Measurements from ENCODE around the gene PSMD12. TPM values are rescaled to one million over a fixed set of nuclear protein-coding genes. Genes with fewer than 3 reads are reported as not detected.
"Not testable (repeated sequence)": the region's sequence is repeated elsewhere in the genome, so short reads cannot be mapped to it uniquely, and the experiment has no call there.

PSMD12 gene
- total RNA-seq, 1 experiment from 2014 or later = 27.5 TPM

- DNase-seq = no peak
- Histone ChIP-seq H3K36me3 (replicated peaks; ENCODE audit: control insufficient read depth, insufficient read depth, low read length) (no peaks in the 10 kb centered on the region), H3K4me3 (ENCODE audit: insufficient read depth, low read depth, low read length) (no peak overlapping the region), H3K27me3 (ENCODE audit: control insufficient read depth, insufficient read depth, low read length) (no peaks in the 10 kb centered on the region)
Observed at GRCh38 chr17:67323445-67323844, 42.9 kb downstream of the PSMD12 start.

- peak; percentile 60 for DNase-seq
- Histone ChIP-seq H3K4me3 (ENCODE audit: insufficient read depth, low read depth, low read length) (no peak overlapping the region), H3K27me3 (ENCODE audit: control insufficient read depth, insufficient read depth, low read length) (no peaks in the 10 kb centered on the region), H3K36me3 (replicated peaks; ENCODE audit: control insufficient read depth, insufficient read depth, low read length) (no peaks in the 10 kb centered on the region)
Observed at GRCh38 chr17:67322042-67322787, 44.2 kb downstream of the PSMD12 start.

GRCh38 chr17:67321486-67321885, 44.9 kb downstream of the PSMD12 start:
- not testable (repeated sequence) for H3K27me3 ChIP-seq (ENCODE audit: control insufficient read depth, insufficient read depth, low read length); H3K4me3 ChIP-seq (ENCODE audit: insufficient read depth, low read depth, low read length); H3K36me3 ChIP-seq (replicated peaks; ENCODE audit: control insufficient read depth, insufficient read depth, low read length); DNase-seq

GRCh38 chr17:67316781-67317180, 49.6 kb downstream of the PSMD12 start:
- no peak overlapping the region for H3K4me3 ChIP-seq (ENCODE audit: insufficient read depth, low read depth, low read length)
- no peaks in the 10 kb centered on the region for H3K36me3 ChIP-seq (replicated peaks; ENCODE audit: control insufficient read depth, insufficient read depth, low read length)
- no peaks in the 10 kb centered on the region for H3K27me3 ChIP-seq (ENCODE audit: control insufficient read depth, insufficient read depth, low read length)
- no peak for DNase-seq

GRCh38 chr17:67315865-67316264, 50.5 kb downstream of the PSMD12 start:
- Histone ChIP-seq H3K27me3 (ENCODE audit: control insufficient read depth, insufficient read depth, low read length) (no peaks in the 10 kb centered on the region), H3K4me3 (ENCODE audit: insufficient read depth, low read depth, low read length) (no peak overlapping the region), H3K36me3 (replicated peaks; ENCODE audit: control insufficient read depth, insufficient read depth, low read length) (no peaks in the 10 kb centered on the region)
- no peak for DNase-seq

GRCh38 chr17:67312265-67312664, 54.1 kb downstream of the PSMD12 start:
- Histone ChIP-seq H3K27me3 (ENCODE audit: control insufficient read depth, insufficient read depth, low read length) (no peaks in the 10 kb centered on the region), H3K36me3 (replicated peaks; ENCODE audit: control insufficient read depth, insufficient read depth, low read length) (no peaks in the 10 kb centered on the region), H3K4me3 (ENCODE audit: insufficient read depth, low read depth, low read length) (no peak overlapping the region)
- DNase-seq = no peak

- no peak overlapping the region for H3K4me3 ChIP-seq (ENCODE audit: insufficient read depth, low read depth, low read length)
- DNase-seq = no peak
Observed at GRCh38 chr17:67311575-67311974, 54.8 kb downstream of the PSMD12 start.

GRCh38 chr17:67310406-67310805, 56.0 kb downstream of the PSMD12 start:
- H3K36me3 ChIP-seq (replicated peaks; ENCODE audit: control insufficient read depth, insufficient read depth, low read length) = no peaks in the 10 kb centered on the region
- no peaks in the 10 kb centered on the region for H3K27me3 ChIP-seq (ENCODE audit: control insufficient read depth, insufficient read depth, low read length)
- no peak for DNase-seq
- H3K4me3 ChIP-seq (ENCODE audit: insufficient read depth, low read depth, low read length) = no peak overlapping the region

More at GRCh38 chr17:67311575-67311974, 54.8 kb downstream of the PSMD12 start:
- no peaks in the 10 kb centered on the region for H3K27me3 ChIP-seq (ENCODE audit: control insufficient read depth, insufficient read depth, low read length)
- H3K36me3 ChIP-seq (replicated peaks; ENCODE audit: control insufficient read depth, insufficient read depth, low read length) = no peaks in the 10 kb centered on the region

GRCh38 chr17:67305446-67306235, 60.7 kb downstream of the PSMD12 start:
- not testable (repeated sequence) for H3K27me3 ChIP-seq (ENCODE audit: control insufficient read depth, insufficient read depth, low read length); DNase-seq; H3K4me3 ChIP-seq (ENCODE audit: insufficient read depth, low read depth, low read length); H3K36me3 ChIP-seq (replicated peaks; ENCODE audit: control insufficient read depth, insufficient read depth, low read length)

GRCh38 chr17:67297454-67297960, 68.9 kb downstream of the PSMD12 start:
- Histone ChIP-seq H3K4me3 (ENCODE audit: insufficient read depth, low read depth, low read length) (no peak overlapping the region), H3K27me3 (ENCODE audit: control insufficient read depth, insufficient read depth, low read length) (no peaks in the 10 kb centered on the region), H3K36me3 (replicated peaks; ENCODE audit: control insufficient read depth, insufficient read depth, low read length) (no peaks in the 10 kb centered on the region)
- no peak for DNase-seq

GRCh38 chr17:67294451-67295199, 71.8 kb downstream of the PSMD12 start:
- DNase-seq = no peak
- Histone ChIP-seq H3K27me3 (ENCODE audit: control insufficient read depth, insufficient read depth, low read length) (no peaks in the 10 kb centered on the region), H3K4me3 (ENCODE audit: insufficient read depth, low read depth, low read length) (no peak overlapping the region), H3K36me3 (replicated peaks; ENCODE audit: control insufficient read depth, insufficient read depth, low read length) (no peaks in the 10 kb centered on the region)

- H3K4me3 ChIP-seq (ENCODE audit: insufficient read depth, low read depth, low read length) = no peak overlapping the region
Observed at GRCh38 chr17:67293251-67294203, 72.8 kb downstream of the PSMD12 start.

GRCh38 chr17:67290711-67291291, 75.6 kb downstream of the PSMD12 start:
- peak; percentile 42 for DNase-seq
- H3K27me3 ChIP-seq (ENCODE audit: control insufficient read depth, insufficient read depth, low read length) = no peaks in the 10 kb centered on the region
- no peak overlapping the region for H3K4me3 ChIP-seq (ENCODE audit: insufficient read depth, low read depth, low read length)
- no peaks in the 10 kb centered on the region for H3K36me3 ChIP-seq (replicated peaks; ENCODE audit: control insufficient read depth, insufficient read depth, low read length)

More at GRCh38 chr17:67293251-67294203, 72.8 kb downstream of the PSMD12 start:
- H3K27me3 ChIP-seq (ENCODE audit: control insufficient read depth, insufficient read depth, low read length) = no peaks in the 10 kb centered on the region
- peak; percentile 85 for DNase-seq
- no peaks in the 10 kb centered on the region for H3K36me3 ChIP-seq (replicated peaks; ENCODE audit: control insufficient read depth, insufficient read depth, low read length)

Measured in H7 (cell line).